Endodermal cell (in vitro differentiated cells): ENCODE measurements around the gene MGAT5. TPM values are rescaled to one million over a fixed set of nuclear protein-coding genes. Genes with fewer than 3 reads are reported as not detected.

Source experiments
- DNase-seq: peaks from one replicate; pipeline ENCODE4 v3.0.0-alpha.2; 2017
- H3K27ac ChIP-seq: 2 replicates; pipeline ENCODE4 v1.5.1; 2013; ENCODE audit warnings: mild to moderate bottlenecking, low read depth, low read length, moderate library complexity
- H3K27me3 ChIP-seq: 2 replicates; pipeline ENCODE4 v1.6.1; 2013; ENCODE audit warnings: mild to moderate bottlenecking, low read length, moderate library complexity; ENCODE audit not compliant: insufficient read depth, control insufficient read depth, poor library complexity, severe bottlenecking
- H3K36me3 ChIP-seq: 2 replicates; pipeline ENCODE4 v1.7.0; 2013; ENCODE audit warnings: mild to moderate bottlenecking, low read length, moderate library complexity; ENCODE audit not compliant: control insufficient read depth, insufficient read depth
- H3K4me1 ChIP-seq: one replicate; pipeline ENCODE4 v1.7.0; 2013; ENCODE audit warnings: low read length; ENCODE audit not compliant: control insufficient read depth, insufficient read depth
- H3K4me3 ChIP-seq: 2 replicates; pipeline ENCODE4 v1.5.1; 2013; ENCODE audit warnings: mild to moderate bottlenecking, low read length, moderate library complexity
- H3K9ac ChIP-seq: 2 replicates; pipeline ENCODE4 v1.6.1; 2013; ENCODE audit warnings: mild to moderate bottlenecking, low read length, moderate library complexity; ENCODE audit not compliant: poor library complexity, severe bottlenecking; ENCODE audit errors: extremely low read depth
- H3K9me3 ChIP-seq: 2 replicates; pipeline ENCODE4 v1.6.1; 2013; ENCODE audit warnings: mild to moderate bottlenecking, low read length, moderate library complexity; ENCODE audit not compliant: control insufficient read depth
- H3K27ac Mint-ChIP-seq: 2 replicates; pipeline ENCODE4 v1.8.0; 2020; ENCODE audit warnings: mixed read lengths
- H3K27me3 Mint-ChIP-seq: 2 replicates; pipeline ENCODE4 v1.8.0; 2021; ENCODE audit warnings: mild to moderate bottlenecking, mixed read lengths; ENCODE audit not compliant: insufficient read depth
- H3K36me3 Mint-ChIP-seq: 2 replicates; pipeline ENCODE4 v1.8.0; 2020; ENCODE audit warnings: low read depth, mixed read lengths
- H3K4me1 Mint-ChIP-seq: 2 replicates; pipeline ENCODE4 v1.8.0; 2020; ENCODE audit warnings: mixed read lengths
- H3K4me3 Mint-ChIP-seq: 2 replicates; pipeline ENCODE4 v1.8.0; 2020; ENCODE audit warnings: mild to moderate bottlenecking, moderate library complexity, mixed read lengths
- H3K9me3 Mint-ChIP-seq: 2 replicates; pipeline ENCODE4 v1.8.0; 2020; ENCODE audit warnings: mild to moderate bottlenecking, mixed read lengths
- WGBS, 2 experiments: methylation state at CpG; one replicate each; pipeline versions ENCODE4 v1.1.5 to v1.1.7; 2013; ENCODE audit warnings: missing lambda C conversion rate in 2 of 2, mixed read lengths in 1 of 2; ENCODE audit not compliant: insufficient coverage in 1 of 2, insufficient read length in 1 of 2; 5-methylcytosine and 5-hydroxymethylcytosine counted together
- total RNA-seq, 2 donors: library from RNA; stranded (reverse); fragmentation: NEBNext Ultra II Directional in 1 of 2; extraction: Animal tissue kit (Norgen Biotek cat#: 25700) in 1 of 2; gene quantifications; 2 replicates in 1 of 2; 3 replicates in 1 of 2; pipeline ENCODE4 v1.2.1, GENCODE V29; 2021
- TF ChIP-seq, protein P1 (sequence below): fragments of 200-600 bp; sonication (generic); conservative IDR thresholded peaks from 2 replicates; pipeline ENCODE4 v1.5.0; 2021; ENCODE audit warnings: antibody characterized with exemption, mild to moderate bottlenecking

The MGAT5 gene
- total RNA-seq, 2 donors from 2014 or later: 57.2 to 78.4 TPM

DNA sequence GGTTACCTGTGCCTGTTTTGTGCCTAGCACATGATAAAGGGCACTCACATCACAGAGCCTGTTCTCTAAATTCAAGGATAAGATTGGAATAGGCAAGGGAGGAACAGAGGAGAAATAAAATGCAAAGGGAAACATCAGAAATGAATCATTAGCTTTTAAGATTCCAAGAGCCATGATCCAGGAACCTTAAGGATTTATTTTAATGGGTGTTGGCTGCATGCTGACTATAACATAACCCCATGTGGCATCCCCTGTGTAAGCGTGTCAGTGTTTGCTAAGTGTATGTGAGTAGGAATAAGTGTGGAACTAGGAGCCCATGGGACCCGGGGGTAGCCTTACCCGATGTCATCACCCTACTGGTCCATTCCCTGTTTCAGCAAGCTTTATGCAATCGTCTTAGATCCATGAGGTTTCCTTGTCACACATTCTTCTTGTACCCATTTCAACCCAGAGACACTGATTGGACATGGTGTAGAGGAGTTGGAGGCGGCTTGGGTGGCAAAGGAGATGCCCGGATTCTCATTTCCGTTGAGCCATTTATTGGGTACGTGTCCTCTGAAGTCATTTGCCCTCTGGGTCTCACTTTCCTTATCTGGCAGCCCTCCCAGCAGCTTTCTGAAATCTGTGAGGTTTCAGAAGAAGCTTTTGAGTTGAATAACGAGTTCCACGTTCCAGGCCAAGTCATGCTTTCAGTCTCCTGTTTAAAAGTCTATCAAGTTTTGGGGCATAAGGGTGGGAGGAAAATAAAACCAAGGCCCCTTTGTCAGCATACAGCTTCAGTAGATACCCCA, 117.0 kb downstream of the MGAT5 start:
- Mint-ChIP-seq H3K9me3 (no peaks in the 10 kb centered on the region), H3K36me3 (no peaks in the 10 kb centered on the region), H3K27me3 (no peaks in the 10 kb centered on the region), H3K4me3 (no peak overlapping the region), H3K4me1 (no peaks in the 10 kb centered on the region), H3K27ac (no peak overlapping the region)
- WGBS, 2 experiments: 88 to 100% methylated on average over 4 to 10 of the region's 10 CpGs
- TF ChIP-seq, protein P1, sequence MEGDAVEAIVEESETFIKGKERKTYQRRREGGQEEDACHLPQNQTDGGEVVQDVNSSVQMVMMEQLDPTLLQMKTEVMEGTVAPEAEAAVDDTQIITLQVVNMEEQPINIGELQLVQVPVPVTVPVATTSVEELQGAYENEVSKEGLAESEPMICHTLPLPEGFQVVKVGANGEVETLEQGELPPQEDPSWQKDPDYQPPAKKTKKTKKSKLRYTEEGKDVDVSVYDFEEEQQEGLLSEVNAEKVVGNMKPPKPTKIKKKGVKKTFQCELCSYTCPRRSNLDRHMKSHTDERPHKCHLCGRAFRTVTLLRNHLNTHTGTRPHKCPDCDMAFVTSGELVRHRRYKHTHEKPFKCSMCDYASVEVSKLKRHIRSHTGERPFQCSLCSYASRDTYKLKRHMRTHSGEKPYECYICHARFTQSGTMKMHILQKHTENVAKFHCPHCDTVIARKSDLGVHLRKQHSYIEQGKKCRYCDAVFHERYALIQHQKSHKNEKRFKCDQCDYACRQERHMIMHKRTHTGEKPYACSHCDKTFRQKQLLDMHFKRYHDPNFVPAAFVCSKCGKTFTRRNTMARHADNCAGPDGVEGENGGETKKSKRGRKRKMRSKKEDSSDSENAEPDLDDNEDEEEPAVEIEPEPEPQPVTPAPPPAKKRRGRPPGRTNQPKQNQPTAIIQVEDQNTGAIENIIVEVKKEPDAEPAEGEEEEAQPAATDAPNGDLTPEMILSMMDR: no peak
- Histone ChIP-seq H3K27me3 (no peaks in the 10 kb centered on the region), H3K9me3 (no peaks in the 10 kb centered on the region), H3K27ac (no peak overlapping the region), H3K4me3 (no peak overlapping the region), H3K9ac (no peak overlapping the region), H3K36me3 (no peaks in the 10 kb centered on the region), H3K4me1 (no peaks in the 10 kb centered on the region)
- no peak for DNase-seq

DNA sequence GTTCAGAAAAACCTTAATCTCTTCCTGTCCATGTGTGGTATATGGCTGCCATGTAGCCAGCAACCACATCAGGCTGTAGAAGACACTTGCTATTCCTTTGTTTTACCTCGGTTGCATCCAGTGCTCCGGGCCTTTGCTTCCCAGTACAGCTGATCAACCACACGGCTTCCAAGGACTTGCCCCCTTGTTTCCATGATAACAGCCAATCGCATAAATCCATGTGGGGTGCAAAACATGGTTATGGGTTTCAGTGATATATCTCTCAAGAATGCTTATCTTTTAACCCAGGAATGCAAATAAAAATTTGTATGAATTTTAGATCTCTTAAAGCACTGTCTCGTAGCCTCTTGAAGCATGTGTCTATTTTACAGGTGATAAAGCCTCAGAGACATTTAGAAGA, 118.3 kb downstream of the MGAT5 start:
- Mint-ChIP-seq H3K4me3 (no peak overlapping the region), H3K9me3 (no peaks in the 10 kb centered on the region), H3K4me1 (no peaks in the 10 kb centered on the region), H3K27ac (no peak overlapping the region), H3K36me3 (no peaks in the 10 kb centered on the region), H3K27me3 (no peaks in the 10 kb centered on the region)
- Histone ChIP-seq H3K9me3 (no peaks in the 10 kb centered on the region), H3K36me3 (no peaks in the 10 kb centered on the region), H3K4me3 (no peak overlapping the region), H3K27ac (no peak overlapping the region), H3K27me3 (no peaks in the 10 kb centered on the region), H3K4me1 (no peaks in the 10 kb centered on the region), H3K9ac (no peak overlapping the region)
- TF ChIP-seq, protein P1: no peak
- WGBS, 2 experiments: 95 to 100% methylated on average over 4 to 5 of the region's 5 CpGs
- DNase-seq: no peak

DNA sequence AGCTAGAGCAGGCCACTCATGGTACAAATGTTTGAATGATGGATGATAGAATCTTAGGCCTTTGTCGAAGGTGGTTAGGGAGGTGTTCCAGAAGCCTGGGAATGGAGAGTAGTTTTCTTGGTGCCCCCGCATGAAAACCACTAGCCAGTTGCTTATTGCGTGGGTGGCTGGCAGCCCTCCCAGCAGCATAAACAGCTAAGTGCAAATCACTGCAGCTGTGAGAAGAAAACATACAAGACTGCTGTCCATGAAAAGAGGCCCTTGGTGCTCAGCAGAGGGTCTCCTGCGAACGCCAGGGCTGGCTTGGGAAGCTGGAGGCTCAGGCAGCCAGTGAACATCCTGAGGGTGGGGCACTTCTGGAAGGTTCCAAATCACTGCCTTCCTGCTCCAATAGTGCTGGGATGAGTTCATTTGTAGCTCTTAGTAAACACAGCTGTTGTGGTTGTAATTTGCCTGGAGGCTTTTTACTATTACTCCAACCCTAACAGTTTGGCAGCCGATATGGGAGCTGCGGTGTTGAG, 118.8 kb downstream of the MGAT5 start:
- 70 to 93% methylated on average over 2 to 7 of the region's 7 CpGs for WGBS, 2 experiments
- H3K27ac ChIP-seq: no peak overlapping the region
- no peak overlapping the region for H3K4me3 Mint-ChIP-seq

More for the DNA sequence above, 118.8 kb downstream of the MGAT5 start:
- Mint-ChIP-seq H3K27me3 (no peaks in the 10 kb centered on the region), H3K36me3 (peaks cover 2% of the 10 kb centered on the region), H3K27ac (no peak overlapping the region), H3K9me3 (no peaks in the 10 kb centered on the region), H3K4me1 (no peaks in the 10 kb centered on the region)
- TF ChIP-seq, protein P1: no peak
- no peak for DNase-seq
- Histone ChIP-seq H3K4me3 (no peak overlapping the region), H3K27me3 (no peaks in the 10 kb centered on the region), H3K4me1 (no peaks in the 10 kb centered on the region), H3K36me3 (no peaks in the 10 kb centered on the region), H3K9ac (no peak overlapping the region), H3K9me3 (no peaks in the 10 kb centered on the region)
